IPS-NIHi7 (cell line): ENCODE results near the gene AKT2.

Source experiments
- DNase-seq: peaks from one replicate; pipeline ENCODE4 v3.0.0; 2012; ENCODE audit warnings: mixed read lengths; ENCODE audit errors: extremely low spot score

AKT2 gene

DNA sequence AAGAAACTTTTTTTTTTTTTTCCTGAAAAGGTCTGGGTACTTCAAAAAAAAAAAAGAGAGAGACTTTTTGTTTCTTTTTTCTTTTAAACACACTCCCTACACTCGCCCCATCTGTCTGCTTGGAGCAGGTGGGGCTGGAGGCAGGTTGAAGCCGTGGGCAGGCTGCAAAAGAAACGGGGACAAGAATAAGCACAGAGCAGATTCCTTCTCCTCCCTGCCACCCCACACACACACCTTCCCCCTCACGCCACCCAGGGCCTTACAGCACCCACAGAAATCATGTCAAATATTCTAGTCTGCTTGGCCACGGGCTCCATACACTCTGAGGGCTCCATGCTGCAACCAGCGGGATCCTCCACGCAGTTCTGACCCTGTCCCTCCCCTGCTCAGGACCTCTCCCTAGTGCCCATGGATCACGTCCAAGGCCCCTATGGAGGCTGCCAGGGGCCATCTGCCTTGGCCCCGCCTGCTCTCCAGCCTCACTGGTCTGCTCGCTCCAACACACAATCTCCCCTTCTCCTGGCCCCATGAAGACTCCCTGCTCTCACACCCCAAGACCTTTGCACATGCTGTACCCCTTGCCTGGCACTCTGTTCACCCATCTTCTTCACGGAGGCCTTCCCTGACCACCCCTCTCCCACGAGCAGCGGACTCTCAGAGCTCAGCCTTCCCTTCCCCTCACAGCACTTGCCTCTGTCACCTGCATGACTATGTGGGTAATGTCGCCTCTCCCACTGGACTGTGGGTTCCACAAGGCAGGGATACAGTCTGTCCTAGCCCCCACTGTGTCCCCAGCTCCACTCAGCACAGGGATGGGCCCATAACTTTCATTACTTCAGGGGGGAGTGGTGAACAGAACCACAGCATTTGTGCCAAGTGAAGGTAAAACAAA lies 11.4 kb downstream of the AKT2 start:
- no peak for DNase-seq

DNA sequence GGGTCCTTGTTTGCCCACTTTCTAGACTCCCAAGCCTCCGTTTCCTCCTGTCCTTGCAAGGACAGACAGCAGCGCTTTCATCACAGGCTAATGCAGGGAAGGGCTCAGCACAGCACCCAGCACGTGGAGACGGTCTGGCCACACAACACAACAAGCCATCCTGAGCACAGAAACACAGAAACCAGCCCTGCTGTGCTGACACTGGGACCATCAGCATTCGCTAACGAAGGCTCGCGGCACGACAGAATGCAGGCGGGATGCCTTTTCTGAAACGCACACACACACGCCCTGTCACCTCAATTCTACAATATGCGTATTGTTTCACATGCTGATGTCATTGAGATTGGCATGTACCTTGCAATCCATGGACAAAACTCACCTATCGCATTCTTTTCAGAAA lies 12.9 kb downstream of the AKT2 start:
- DNase-seq: no peak

DNA sequence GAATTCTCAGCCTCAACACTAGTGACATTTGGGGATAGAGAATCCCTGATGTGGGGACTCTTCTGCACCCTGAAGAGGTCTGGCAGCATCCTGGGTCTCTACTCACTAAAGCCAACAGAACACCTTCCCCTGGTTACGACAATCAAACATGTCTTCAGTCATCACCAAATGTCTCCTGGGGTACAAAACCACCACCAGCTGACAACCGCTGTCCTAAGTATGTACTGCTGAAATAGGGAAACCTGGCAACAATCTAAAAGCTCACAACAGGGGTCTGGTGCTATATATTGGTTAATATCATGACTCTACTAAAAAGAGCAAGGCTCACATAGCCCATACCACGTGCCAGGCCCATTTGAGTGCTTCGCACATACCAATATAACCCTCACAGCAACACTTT lies 13.4 kb downstream of the AKT2 start:
- DNase-seq: no peak

DNA sequence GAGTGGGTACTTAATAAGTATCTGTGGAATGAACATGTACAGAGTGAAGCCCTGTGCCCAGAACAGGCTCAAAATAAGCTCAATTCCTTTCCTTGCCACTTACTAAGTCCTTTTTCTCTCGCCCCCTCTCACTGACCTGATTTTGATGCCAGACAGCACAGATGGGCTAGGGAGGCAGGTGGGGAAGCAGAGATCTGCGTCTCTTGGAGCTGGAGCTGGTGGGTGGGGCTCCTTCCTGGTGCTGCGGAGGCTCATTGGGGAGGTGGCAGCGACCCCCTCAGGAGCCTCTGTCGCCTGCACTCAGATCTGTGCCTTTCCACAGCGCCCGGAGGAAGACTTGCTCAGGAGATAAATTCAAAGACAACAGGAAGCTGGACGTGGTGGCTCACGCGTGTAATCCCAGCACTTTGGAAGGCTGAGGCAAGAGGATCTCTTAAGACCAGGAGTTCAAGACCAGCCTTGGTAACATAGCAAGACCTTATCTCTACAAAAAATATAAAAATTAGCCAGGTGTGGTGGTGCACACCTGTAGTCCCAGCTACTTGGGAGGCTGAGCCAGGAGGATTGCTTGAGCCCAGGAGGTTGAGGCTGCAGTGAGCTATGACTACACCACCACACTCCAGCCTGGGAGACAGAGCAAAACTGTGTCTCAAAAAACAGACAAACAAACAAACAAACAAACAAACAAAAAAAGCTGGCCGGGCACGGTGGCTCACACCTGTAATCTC lies 14.6 kb downstream of the AKT2 start:
- peak; percentile 54 for DNase-seq

DNA sequence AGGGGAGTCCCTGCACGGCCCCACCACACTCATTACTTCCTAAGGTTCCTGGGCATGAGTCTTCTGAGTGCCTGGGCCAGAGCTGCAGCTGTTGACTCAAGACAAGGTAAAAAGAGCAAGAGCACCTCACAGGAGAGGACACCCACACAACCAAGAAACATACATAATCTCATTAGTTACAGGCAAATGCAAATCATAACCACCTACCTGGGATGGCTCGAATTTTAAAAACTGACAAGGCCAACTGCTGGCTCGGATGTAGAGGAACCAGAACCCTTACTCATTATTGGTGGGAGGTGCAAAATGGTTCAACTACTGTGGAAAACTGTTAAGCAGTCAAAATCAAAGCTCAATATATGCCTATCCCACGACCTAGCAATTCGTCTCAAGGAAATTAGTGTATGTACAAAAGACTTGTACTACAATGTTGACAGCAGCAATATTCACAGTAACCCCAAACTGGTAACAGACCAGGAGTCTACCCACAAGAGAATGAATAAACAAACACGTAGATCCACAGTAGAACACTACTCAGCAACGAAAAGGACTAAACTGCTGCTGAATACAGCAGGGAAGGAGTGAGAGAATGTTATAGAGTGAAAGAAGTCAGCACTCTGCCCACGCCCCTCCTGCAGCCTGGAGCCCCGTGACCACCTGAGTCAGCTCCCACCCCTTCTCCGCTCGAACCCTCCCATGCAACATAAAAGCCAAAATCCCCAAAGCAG lies 15.8 kb downstream of the AKT2 start:
- DNase-seq: no peak

GRCh38 chr19:40267601-40267997 lies 17.5 kb downstream of the AKT2 start:
- no peak for DNase-seq

DNA sequence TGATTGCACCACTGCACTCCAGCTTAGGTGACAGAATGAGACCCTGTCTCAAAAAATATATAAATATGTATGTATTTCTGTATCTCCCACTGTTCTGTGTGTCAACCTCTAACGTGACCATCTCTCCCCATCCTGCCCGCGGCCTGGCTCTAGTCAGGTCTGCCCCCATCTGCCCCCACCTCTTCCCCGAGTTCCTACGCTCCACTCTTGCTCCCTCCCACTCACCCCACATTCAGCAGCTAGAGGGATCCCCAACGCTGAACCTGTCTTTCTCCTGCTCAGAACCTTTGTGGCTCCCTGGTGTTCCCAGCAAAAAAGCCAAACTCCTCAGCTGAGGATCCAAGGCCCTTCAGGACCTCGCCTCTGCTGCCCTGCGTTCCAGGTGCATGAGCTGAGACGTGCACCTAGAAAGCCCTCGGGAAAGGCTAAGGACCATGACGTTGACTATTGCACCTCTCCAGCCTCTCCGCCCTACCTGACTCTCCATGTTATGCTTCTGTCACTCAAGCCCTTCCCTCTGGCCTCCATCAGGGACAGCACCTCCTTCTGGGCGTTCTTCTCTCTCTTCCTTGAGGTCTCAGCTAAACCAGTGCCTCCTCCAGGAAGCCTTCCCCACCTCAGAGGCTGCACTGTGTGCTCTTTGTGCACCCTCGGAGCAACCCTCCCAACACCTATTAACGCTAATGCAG lies 18.1 kb downstream of the AKT2 start:
- DNase-seq: no peak

GRCh38 chr19:40266119-40266518 lies 19.0 kb downstream of the AKT2 start:
- no peak for DNase-seq

- DNase-seq: no peak
Observed at GRCh38 chr19:40265763-40266099, 19.4 kb downstream of the AKT2 start.

GRCh38 chr19:40265055-40265762 lies 19.9 kb downstream of the AKT2 start:
- no peak for DNase-seq

- DNase-seq: no peak
Observed at GRCh38 chr19:40264314-40265054, 20.7 kb downstream of the AKT2 start.

DNA sequence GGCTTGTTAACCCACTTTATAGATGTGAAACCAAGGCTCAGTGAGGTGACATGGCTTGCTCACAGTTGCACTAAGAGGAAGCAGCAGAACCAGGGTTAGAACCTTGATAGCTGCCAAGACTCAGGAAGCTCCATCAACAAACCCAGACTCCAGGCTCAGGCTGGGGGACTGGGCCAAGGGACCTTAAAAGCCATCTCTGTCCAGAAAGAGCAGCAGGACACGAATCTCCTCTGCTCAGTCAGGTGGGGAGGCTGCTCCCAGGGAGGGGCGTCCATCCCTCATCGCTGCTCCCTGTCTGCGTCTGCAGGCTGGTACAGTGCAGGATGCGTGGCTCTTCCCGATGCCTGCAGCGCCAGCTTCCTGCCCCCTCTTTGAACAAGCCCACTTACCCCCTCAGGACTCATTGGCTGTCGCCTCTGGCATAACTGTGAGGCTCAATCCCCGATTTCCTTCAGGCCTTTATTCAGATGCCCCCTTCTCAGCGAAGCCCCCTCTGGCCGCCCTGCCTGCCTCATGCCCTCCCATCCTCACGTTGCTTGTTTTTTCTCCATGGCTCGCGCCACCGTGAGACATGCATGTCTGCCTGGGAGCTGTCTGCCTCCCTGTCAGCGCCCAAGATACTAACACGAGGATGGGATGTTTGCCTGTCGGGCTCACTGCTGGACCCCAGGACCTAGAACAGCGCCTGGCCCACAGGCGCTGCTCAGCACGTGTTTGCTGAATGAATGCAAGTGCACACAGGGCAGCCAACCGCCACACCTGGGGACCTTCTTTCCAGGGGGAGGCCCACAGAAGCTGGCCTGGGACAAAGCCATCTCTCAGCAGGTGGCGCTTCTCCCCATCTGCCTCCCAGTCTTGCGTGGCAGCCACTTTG lies 21.5 kb downstream of the AKT2 start:
- DNase-seq: no peak

GRCh38 chr19:40262422-40262821 lies 22.7 kb downstream of the AKT2 start:
- DNase-seq: no peak

- DNase-seq: no peak
Observed at GRCh38 chr19:40261631-40262030, 23.5 kb downstream of the AKT2 start.

- DNase-seq: no peak
Observed at GRCh38 chr19:40257096-40257517, 28.0 kb downstream of the AKT2 start.

- no peak for DNase-seq
Observed at GRCh38 chr19:40256512-40256911, 28.6 kb downstream of the AKT2 start.

- DNase-seq: no peak
Observed at GRCh38 chr19:40255619-40256166, 29.5 kb downstream of the AKT2 start.

DNA sequence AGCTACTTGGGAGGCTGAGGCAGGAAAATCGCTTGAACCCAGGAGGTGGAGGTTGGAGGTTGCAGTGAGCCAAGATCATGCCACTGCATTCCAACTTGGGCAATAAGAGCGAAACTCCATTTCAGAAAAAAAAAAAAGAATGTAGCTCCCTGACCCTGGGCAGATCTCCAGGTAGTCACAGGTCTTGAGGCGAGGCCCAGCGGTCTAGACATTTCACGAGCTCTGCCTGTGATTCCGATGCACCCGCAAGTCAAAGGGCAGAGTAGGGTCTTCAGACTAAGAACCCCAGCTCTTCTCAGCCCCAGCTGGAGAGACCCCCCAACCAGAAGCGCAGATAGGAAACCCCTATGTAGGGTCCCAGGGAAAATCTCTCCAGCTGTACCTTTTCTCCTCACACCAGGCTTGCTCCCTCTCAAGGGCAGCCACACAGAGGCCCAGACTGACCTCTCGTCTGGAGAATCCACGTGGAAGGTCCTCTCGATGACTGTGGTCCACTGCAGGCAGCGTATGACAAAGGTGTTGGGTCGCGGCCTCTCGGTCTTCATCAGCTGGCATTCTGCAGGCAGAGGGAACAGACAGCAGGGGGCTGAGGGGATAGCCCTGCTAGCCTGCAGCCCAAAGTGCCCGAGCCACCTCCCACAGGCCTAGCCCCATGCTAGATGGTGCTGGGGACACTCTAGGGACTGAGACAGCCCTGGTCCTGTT lies 30.3 kb downstream of the AKT2 start:
- DNase-seq: no peak
